Neural progenitor cell (in vitro differentiated cells): ENCODE measurements around the gene EPHA10.

Experiments
- CTCF ChIP-seq: fragments of 200-600 bp; sonication (generic); IDR thresholded peaks from 2 replicates; pipeline ENCODE4 v1.5.1; 2017; ENCODE audit warnings: antibody characterized with exemption, mild to moderate bottlenecking
- EZH2 ChIP-seq: fragments of 200-600 bp; sonication (generic); IDR thresholded peaks from 2 replicates; pipeline ENCODE4 v1.6.1; 2017; ENCODE audit warnings: antibody characterized with exemption, mild to moderate bottlenecking, moderate library complexity

- TF ChIP-seq CTCF (no peak), EZH2 (peak; percentile 22)
Observed at GRCh38 chr1:37752583-37753471, 12.1 kb downstream of the EPHA10 start.
